CD4-positive, alpha-beta T cell (primary cell): ENCODE data around the gene FNBP1L. TPM values are rescaled to one million over a fixed set of nuclear protein-coding genes. Genes with fewer than 3 reads are reported as not detected.

ENCODE experiments used
- ATAC-seq: fragments of 200-7000 bp; cut with Tn5 transposase; one replicate; pipeline ENCODE4 v1.10.0; 2022; ENCODE audit warnings: mild to moderate bottlenecking; ENCODE audit not compliant: poor library complexity
- CTCF ChIA-PET: fragments of 350-600 bp; sonication (Branson Sonifier 250); formaldehyde crosslinking; loops from one replicate; lab custom pipeline; 2021; ENCODE audit warnings: antibody characterized with exemption, inconsistent platforms; lab: Charles Lee
- POLR2A ChIA-PET: fragments of 350-600 bp; sonication (Branson Sonifier 250); formaldehyde crosslinking; loops from one replicate; lab custom pipeline; 2021; ENCODE audit warnings: antibody characterized with exemption, inconsistent platforms; lab: Charles Lee
- DNase-seq, 14 experiments: peaks; one replicate each; pipeline ENCODE4 v3.0.0-alpha.2; 2013 to 2020; ENCODE audit warnings: mixed read lengths in 2 of 14
- H3K27ac ChIP-seq, 2 donors: one replicate each; pipeline versions ENCODE4 v1.5.1 to v1.7.0; 2013; ENCODE audit warnings: low read length in 2 of 2, low read depth in 1 of 2, mild to moderate bottlenecking in 1 of 2
- H3K27me3 ChIP-seq, 2 experiments: 1 replicate in 1 of 2; 2 replicates in 1 of 2; pipeline versions ENCODE4 v1.6.1 to v1.7.0; 2013; ENCODE audit warnings: low read length in 2 of 2, control low read depth in 1 of 2, mild to moderate bottlenecking in 1 of 2, moderate library complexity in 1 of 2; ENCODE audit not compliant: insufficient read depth in 2 of 2, control insufficient read depth in 1 of 2
- H3K36me3 ChIP-seq: one replicate; pipeline ENCODE4 v1.6.1; 2013; ENCODE audit warnings: low read length, control low read depth; ENCODE audit not compliant: insufficient read depth
- H3K4me1 ChIP-seq: one replicate; pipeline ENCODE4 v1.6.1; 2013; ENCODE audit warnings: low read length, control low read depth; ENCODE audit not compliant: insufficient read depth
- H3K4me3 ChIP-seq: one replicate; pipeline ENCODE4 v1.5.1; 2013; ENCODE audit warnings: mild to moderate bottlenecking, low read length, moderate library complexity
- H3K9me3 ChIP-seq, 2 experiments: 1 replicate in 1 of 2; 2 replicates in 1 of 2; pipeline versions ENCODE4 v1.6.1 to v1.7.0; 2013; ENCODE audit warnings: low read length in 2 of 2, mild to moderate bottlenecking in 2 of 2, control low read depth in 1 of 2, moderate library complexity in 1 of 2; ENCODE audit not compliant: control insufficient read depth in 1 of 2, insufficient read depth in 1 of 2
- H3K27ac Mint-ChIP-seq: one replicate; pipeline ENCODE4 v1.8.0; 2020; ENCODE audit warnings: mixed read lengths
- H3K27me3 Mint-ChIP-seq: one replicate; pipeline ENCODE4 v1.8.0; 2021; ENCODE audit warnings: mixed read lengths
- H3K36me3 Mint-ChIP-seq: one replicate; pipeline ENCODE4 v1.8.0; 2021; ENCODE audit warnings: low read depth, mixed read lengths
- H3K4me1 Mint-ChIP-seq: one replicate; pipeline ENCODE4 v1.8.0; 2021; ENCODE audit warnings: low read depth, mixed read lengths
- H3K4me3 Mint-ChIP-seq: one replicate; pipeline ENCODE4 v1.8.0; 2020; ENCODE audit warnings: mild to moderate bottlenecking, mixed read lengths
- H3K9me3 Mint-ChIP-seq: one replicate; pipeline ENCODE4 v1.8.0; 2020; ENCODE audit warnings: mixed read lengths
- intact Hi-C, 2 experiments: fragments of 100-400 bp; cut with DNase I in 1 of 2; cut with micrococcal nuclease in 1 of 2; formaldehyde crosslinking; loops; one replicate each; pipeline versions ENCODE4 v1.15.1 to v1.9.0; 2023 to 2025; cut with DNase I, micrococcal nuclease
- total RNA-seq, 174 experiments: library from RNA in 2 of 174; stranded (reverse) in 2 of 174; gene quantifications; one replicate each; pipeline ENCODE4 v1.2.3 and lab custom pipeline; 2021 to 2026
- TF ChIP-seq, protein P1 (sequence below): fragments of 200-600 bp; IDR thresholded peaks from one replicate; pipeline ENCODE4 v1.8.0; 2022; ENCODE audit warnings: antibody characterized with exemption, mild to moderate bottlenecking

Gene FNBP1L
- total RNA-seq, 2 experiments from 2014 or later, result 1.1 TPM

DNA sequence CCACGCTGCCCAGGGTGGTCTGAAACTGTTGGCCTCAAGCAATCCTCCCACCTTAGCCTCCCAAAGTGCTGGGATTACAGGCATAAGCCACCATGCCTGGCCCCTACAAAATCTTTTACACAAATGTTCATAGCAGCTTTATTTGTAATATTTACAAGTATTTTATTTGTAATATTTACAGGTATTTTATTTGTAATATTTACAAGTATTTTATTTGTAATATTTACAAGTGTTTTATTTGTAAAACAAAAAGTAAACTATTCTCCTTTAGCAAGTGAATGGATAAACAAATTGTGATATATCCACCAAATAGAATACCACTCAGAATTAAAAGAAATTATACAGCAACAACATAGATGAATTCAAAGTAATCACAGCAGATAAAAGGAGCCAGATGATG, 11.4 kb upstream of the FNBP1L start:
- intact Hi-C loops, result loop anchor here (5.0 to 10.0 kb wide), 8 partner anchors 191 to 1371 kb away; partner anchors contain the start of genes DNTTIP2 (in 2 of the 2) and GCLM (in 2 of the 2)
- Histone ChIP-seq H3K27me3 (peaks cover 0 to 9% of the 10 kb centered on the region in 2 experiments), H3K9me3 (no peaks in the 10 kb centered on the region), H3K4me3 (no peak overlapping the region), H3K27ac (no peak overlapping the region), H3K36me3 (no peaks in the 10 kb centered on the region), H3K4me1 (no peaks in the 10 kb centered on the region)
- TF ChIP-seq, protein P1, sequence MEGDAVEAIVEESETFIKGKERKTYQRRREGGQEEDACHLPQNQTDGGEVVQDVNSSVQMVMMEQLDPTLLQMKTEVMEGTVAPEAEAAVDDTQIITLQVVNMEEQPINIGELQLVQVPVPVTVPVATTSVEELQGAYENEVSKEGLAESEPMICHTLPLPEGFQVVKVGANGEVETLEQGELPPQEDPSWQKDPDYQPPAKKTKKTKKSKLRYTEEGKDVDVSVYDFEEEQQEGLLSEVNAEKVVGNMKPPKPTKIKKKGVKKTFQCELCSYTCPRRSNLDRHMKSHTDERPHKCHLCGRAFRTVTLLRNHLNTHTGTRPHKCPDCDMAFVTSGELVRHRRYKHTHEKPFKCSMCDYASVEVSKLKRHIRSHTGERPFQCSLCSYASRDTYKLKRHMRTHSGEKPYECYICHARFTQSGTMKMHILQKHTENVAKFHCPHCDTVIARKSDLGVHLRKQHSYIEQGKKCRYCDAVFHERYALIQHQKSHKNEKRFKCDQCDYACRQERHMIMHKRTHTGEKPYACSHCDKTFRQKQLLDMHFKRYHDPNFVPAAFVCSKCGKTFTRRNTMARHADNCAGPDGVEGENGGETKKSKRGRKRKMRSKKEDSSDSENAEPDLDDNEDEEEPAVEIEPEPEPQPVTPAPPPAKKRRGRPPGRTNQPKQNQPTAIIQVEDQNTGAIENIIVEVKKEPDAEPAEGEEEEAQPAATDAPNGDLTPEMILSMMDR, result no peak
- ChIA-PET POLR2A (no interaction called here), CTCF (interaction anchor here (1.0 kb wide), 1 partner anchor 25 kb away, joined by 3 read pairs; no protein-coding TSS in a partner anchor)
- Mint-ChIP-seq H3K4me3 (no peak overlapping the region), H3K4me1 (no peaks in the 10 kb centered on the region), H3K9me3 (no peaks in the 10 kb centered on the region), H3K36me3 (no peaks in the 10 kb centered on the region), H3K27ac (no peak overlapping the region), H3K27me3 (no peaks in the 10 kb centered on the region)
- no peak for DNase-seq
- no peak for ATAC-seq

DNA sequence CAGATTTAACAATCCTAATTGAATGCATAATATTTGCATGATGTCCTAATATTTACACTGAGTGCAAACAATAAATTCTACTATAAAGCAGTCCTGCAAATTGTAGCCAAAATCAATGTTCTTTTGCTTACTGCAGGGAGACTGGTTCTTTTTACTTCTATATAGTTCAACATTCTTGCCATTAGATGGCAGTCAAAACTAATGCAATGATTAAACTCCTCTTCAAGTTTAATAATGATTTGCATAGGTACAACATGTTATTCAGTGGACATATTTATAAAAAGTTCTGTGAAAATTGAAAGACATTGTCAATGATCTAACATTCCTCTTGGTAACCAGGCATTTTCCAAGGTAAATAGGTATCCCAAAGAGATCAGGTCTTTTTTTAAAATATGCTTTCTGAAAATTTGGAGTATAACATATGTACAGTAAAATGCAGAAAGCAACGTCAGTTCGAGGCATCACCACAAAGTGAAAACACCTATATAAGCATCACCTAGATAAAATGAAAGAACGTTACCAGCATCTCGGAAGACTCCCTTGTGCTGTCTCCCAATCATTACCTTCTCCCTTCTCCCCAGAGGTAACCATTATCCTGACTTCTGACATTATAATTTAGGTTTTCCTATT, 9.8 kb upstream of the FNBP1L start:
- H3K36me3 ChIP-seq, result no peaks in the 10 kb centered on the region
- ATAC-seq, result peak; percentile 54
- no peaks in the 10 kb centered on the region for H3K27me3 Mint-ChIP-seq
- peak in 3 of 14 experiments; percentile 52 to 63 (median 60) for DNase-seq
- no peaks in the 10 kb centered on the region for H3K36me3 Mint-ChIP-seq
- H3K27me3 ChIP-seq, result peaks cover 0 to 9% of the 10 kb centered on the region in 2 experiments
- no peak overlapping the region for H3K4me3 ChIP-seq
- no peaks in the 10 kb centered on the region for H3K9me3 Mint-ChIP-seq
- no peak overlapping the region for H3K4me3 Mint-ChIP-seq
- CTCF ChIA-PET, result interaction anchor here (0.9 kb wide), 1 partner anchor 133 kb away, joined by 3 read pairs; no protein-coding TSS in a partner anchor
- no peak overlapping the region for H3K27ac Mint-ChIP-seq
- H3K4me1 Mint-ChIP-seq, result no peaks in the 10 kb centered on the region
- intact Hi-C loops, result loop anchor here (5.0 to 10.0 kb wide), 8 partner anchors 189 to 1369 kb away; partner anchors contain the start of genes DNTTIP2 (in 2 of the 2) and GCLM (in 2 of the 2)
- TF ChIP-seq, protein P1, result peak; percentile 77
- no peaks in the 10 kb centered on the region for H3K9me3 ChIP-seq
- POLR2A ChIA-PET, result no interaction called here
- H3K27ac ChIP-seq, result no peak overlapping the region
- H3K4me1 ChIP-seq, result no peaks in the 10 kb centered on the region

DNA sequence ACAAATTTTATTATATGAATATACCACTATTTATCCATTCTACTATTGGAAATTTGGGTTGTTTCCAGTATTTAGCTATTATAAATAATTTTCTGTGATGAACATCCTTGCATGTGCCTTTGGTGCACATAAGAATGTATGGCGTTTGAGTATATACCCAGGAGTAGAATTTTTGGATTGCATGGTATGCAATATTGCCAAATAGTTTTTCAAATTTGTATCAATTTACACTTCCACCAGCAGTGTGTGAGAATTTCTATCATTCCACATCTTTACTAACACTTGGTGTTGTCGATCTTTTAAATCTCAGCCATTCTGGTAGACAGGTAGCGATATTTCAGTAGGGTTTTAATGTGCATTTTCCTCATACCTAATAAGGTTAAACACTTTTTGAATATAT, 9.2 kb upstream of the FNBP1L start:
- no peak overlapping the region for H3K27ac Mint-ChIP-seq
- ATAC-seq, result no peak
- TF ChIP-seq, protein P1, result no peak
- DNase-seq, result no peak
- Histone ChIP-seq H3K27me3 (peaks cover 0 to 6% of the 10 kb centered on the region in 2 experiments), H3K36me3 (no peaks in the 10 kb centered on the region), H3K4me3 (no peak overlapping the region), H3K9me3 (no peaks in the 10 kb centered on the region), H3K4me1 (no peaks in the 10 kb centered on the region), H3K27ac (no peak overlapping the region)
- H3K4me3 Mint-ChIP-seq, result no peak overlapping the region
- intact Hi-C loops, result loop anchor here (5.0 to 10.0 kb wide), 8 partner anchors 189 to 1369 kb away; partner anchors contain the start of genes DNTTIP2 (in 2 of the 2) and GCLM (in 2 of the 2)
- POLR2A ChIA-PET, result no interaction called here
- H3K36me3 Mint-ChIP-seq, result no peaks in the 10 kb centered on the region
- no peaks in the 10 kb centered on the region for H3K9me3 Mint-ChIP-seq
- H3K4me1 Mint-ChIP-seq, result no peaks in the 10 kb centered on the region
- CTCF ChIA-PET, result no interaction called here
- no peaks in the 10 kb centered on the region for H3K27me3 Mint-ChIP-seq
